AG09319 (cell line): ENCODE data around the gene TNFRSF18.

ENCODE experiments used
- DNase-seq: peaks from one replicate; pipeline ENCODE4 v3.0.0-alpha.2; 2010; ENCODE audit warnings: low read depth; ENCODE audit errors: extremely low read depth
- TF ChIP-seq, protein P1 (sequence below): IDR thresholded peaks from 2 replicates; pipeline ENCODE4 v1.5.1; 2011; ENCODE audit warnings: low read depth, mild to moderate bottlenecking, inconsistent platforms, low read length, moderate library complexity

The TNFRSF18 gene

DNA sequence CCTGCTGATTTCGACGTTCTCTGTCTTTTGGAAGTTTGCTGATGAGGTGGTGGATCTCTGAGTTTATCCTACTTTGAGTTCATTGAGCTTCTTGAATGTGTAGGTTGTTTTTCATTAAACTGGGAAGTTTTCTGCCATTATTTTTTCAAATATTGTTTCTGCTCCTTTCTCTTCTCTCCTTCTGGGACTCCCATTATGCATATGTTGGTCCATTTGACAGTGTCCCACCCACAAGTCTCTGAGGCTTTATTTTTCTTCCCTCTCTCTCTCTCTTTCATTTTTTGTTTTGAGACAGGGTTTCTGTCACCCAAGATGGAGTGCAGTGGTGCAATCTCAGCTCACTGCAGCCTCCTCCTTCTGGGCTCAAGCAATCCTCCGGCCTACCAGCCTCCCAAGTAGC, 11.7 kb downstream of the TNFRSF18 start:
- no peak for DNase-seq
- TF ChIP-seq, protein P1, sequence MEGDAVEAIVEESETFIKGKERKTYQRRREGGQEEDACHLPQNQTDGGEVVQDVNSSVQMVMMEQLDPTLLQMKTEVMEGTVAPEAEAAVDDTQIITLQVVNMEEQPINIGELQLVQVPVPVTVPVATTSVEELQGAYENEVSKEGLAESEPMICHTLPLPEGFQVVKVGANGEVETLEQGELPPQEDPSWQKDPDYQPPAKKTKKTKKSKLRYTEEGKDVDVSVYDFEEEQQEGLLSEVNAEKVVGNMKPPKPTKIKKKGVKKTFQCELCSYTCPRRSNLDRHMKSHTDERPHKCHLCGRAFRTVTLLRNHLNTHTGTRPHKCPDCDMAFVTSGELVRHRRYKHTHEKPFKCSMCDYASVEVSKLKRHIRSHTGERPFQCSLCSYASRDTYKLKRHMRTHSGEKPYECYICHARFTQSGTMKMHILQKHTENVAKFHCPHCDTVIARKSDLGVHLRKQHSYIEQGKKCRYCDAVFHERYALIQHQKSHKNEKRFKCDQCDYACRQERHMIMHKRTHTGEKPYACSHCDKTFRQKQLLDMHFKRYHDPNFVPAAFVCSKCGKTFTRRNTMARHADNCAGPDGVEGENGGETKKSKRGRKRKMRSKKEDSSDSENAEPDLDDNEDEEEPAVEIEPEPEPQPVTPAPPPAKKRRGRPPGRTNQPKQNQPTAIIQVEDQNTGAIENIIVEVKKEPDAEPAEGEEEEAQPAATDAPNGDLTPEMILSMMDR, result no peak

DNA sequence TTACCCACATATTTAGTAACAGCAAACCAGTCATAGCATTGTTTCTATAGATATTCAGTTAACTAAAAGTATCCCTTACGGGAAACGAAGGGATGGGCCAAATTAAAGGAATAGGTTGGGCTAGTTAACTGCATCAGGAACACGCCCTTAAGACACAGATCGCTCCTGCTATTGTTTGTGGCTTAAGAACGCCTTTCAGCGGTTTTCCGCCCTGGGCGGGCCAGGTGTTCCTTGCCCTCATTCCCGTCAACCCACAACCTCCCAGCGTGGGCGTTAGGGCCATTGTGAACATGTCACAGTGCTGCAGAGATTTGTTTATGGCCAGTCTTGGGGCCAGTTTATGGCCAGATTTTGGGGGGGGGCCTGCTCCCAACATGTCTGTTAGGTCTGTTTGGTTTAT, 14.7 kb downstream of the TNFRSF18 start:
- DNase-seq, result no peak
- TF ChIP-seq, protein P1, result no peak

DNA sequence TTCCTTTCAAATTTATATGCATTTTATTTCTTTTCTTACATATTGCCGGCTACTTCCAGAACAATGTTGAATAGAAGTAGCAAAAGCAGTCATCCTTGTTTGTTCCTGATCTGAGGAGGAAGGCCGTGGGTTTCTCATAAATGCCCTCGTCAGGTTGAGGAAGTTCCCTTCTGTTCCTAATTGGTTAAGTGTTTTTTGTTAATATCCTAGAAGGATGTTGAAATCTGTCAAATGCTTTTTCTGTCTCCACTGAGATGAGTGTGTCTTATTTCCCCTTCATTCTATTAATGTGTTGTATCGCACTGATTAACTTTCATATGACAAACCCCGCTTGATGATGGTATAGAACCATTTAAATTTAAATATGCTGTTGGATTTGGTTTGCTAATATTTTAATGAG, 17.3 kb downstream of the TNFRSF18 start:
- DNase-seq, result no peak
- TF ChIP-seq, protein P1, result no peak

DNA sequence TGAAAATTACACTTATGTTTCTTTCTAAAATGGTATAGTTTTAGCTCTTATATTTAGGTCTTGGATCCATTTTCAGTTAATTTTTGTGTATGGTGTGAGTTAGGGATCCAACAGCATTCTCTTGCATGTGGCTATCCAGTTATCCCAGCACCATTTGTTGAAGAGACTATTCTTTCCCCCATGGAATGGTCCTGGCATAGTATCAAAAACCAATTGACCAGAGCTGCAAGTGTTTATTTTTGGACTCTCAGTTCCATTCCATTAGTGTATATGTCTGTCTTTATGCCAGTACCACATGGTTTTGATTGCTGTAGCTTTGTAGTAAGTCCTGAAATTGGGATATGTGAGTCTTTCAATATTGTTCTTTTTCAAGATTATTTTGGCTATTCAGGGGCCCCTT, 18.5 kb downstream of the TNFRSF18 start:
- TF ChIP-seq, protein P1, result no peak
- peak; percentile 70 for DNase-seq

DNA sequence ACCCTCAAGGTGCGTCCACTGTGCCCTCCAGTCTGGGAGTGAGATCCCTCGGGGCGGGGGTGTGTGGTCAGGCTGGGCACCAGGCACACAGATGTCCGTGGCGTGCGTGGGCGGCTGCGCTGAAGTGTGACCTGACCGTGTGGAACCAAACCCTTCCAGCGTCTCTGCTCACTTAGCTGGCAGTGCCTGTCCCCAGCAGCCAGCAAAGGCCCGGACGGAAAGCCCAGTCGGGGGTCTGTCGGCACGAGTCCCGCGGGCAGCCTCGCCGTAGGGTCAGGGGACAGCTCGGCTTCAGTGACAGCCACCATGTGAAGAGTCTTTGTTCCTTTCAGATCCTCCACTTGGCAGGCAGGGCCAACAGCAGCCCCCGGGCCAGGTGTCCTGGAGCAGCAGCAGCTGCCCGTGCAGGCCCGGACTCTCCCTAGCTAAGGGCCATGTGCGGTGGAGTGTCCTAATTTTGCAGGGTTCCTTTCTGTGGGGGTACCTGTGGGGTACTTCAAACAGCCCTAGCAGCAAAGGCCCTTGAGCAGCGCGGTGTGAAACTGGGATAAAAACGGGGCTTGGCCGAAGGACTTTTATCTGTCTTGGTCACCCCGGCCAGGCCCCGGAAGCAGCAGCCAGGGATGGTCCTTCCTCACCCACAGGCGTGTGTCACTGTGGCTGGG, 21.2 kb downstream of the TNFRSF18 start:
- TF ChIP-seq, protein P1, result no peak
- DNase-seq, result no peak

DNA sequence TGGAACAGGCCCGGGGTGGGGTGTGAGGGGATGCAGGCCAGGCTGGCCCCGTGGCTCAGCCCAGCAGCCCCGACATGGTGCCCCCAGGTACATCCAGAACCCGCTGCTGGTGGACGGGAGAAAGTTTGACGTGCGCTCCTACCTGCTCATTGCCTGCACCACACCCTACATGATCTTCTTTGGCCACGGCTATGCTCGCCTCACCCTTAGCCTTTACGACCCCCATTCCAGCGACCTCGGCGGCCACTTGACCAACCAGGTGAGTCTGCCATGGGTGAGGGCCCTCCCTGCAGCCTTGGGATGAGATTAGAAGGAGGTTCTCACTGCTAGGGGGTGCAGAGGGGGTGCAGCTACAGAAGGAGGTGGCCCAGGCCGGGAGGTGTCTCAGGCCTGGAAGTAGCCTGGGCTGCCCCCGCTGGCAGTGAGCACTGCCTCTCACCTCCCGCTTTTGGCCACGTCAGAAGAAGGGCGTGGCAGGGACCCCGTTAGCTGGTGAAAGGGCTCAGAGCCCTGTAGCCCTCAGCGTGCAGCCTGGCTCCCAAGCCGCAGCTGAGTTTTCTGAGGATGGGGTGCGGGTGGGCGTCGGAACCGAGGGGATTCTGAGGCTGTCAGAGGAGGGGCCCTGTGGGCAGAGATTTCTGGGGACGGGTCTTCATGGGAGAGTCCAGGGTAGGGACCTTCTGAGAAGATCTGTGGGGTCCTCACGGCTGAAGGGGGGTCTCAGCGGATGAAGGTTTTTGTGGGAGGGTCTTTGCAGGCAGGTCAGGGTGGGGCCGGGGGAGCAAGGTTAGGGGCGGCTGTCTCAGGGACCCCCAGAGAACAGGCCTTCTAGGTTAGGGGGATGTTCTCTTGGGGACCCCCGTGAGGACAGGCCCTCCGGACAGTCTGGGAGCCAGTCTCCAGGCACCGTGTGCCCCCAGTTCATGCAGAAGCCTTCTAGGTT, 22.3 kb downstream of the TNFRSF18 start:
- no peak for DNase-seq
- TF ChIP-seq, protein P1, result no peak

DNA sequence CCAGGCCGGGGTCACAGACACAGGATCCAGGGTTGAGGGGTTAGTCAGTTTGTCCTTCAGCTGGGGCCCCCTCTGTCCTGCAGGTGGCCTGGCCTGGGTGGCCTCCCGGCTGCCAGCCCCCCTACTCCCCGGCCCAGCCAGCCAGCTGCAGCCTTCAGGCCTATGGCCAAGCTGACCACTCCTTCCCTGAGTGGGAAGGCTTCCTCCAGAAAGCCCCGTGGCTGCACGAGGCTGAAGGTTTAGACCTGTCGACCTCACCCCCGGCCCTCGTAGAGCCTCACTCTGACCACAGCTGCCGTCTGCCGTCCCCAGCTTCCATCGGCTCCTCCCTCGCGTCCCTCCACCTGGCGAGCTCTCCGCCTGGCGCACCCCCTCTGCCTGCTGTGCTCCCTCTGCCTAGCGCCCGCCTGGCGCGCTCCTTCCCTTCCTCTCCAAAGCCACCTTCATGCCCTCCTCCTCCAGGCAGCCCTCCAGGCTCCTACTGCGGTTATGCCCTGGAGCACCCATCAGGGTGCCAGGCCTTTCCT, 23.1 kb downstream of the TNFRSF18 start:
- TF ChIP-seq, protein P1, result no peak
- DNase-seq, result no peak
